Astrocyte (in vitro differentiated cells and primary cell): ENCODE measurements around the gene COG3. TPM values are rescaled to one million over a fixed set of nuclear protein-coding genes. Genes with fewer than 3 reads are reported as not detected.

Experiments used
- DNase-seq: peaks from one replicate; pipeline ENCODE4 v3.0.0-alpha.2; 2010; ENCODE audit warnings: low read depth
- FAIRE-seq: peaks from 2 replicates; lab custom pipeline; 2011; peaks lifted over from hg19 to GRCh38; lab: Jason Lieb, UNC
- H2AFZ ChIP-seq: 2 replicates; pipeline ENCODE4 v1.6.0; 2012; ENCODE audit warnings: low read depth, low read length, inconsistent platforms
- H3K27ac ChIP-seq: 2 replicates; pipeline ENCODE4 v1.5.1; 2011; ENCODE audit warnings: low read depth, low read length, inconsistent platforms
- H3K27me3 ChIP-seq: 2 replicates; pipeline ENCODE4 v1.6.0; 2011; ENCODE audit warnings: low read length, inconsistent platforms; ENCODE audit not compliant: insufficient read depth
- H3K36me3 ChIP-seq: 2 replicates; pipeline ENCODE4 v1.5.1; 2011; ENCODE audit warnings: low read length, inconsistent platforms; ENCODE audit not compliant: insufficient read depth
- H3K4me1 ChIP-seq: 2 replicates; pipeline ENCODE4 v1.5.1; 2011; ENCODE audit warnings: low read length, inconsistent platforms; ENCODE audit not compliant: insufficient read depth
- H3K4me2 ChIP-seq: 2 replicates; pipeline ENCODE4 v1.6.0; 2012; ENCODE audit warnings: low read length, inconsistent platforms
- H3K4me3 ChIP-seq: 2 replicates; pipeline ENCODE4 v1.5.1; 2011; ENCODE audit warnings: low read depth, mild to moderate bottlenecking, low read length, inconsistent platforms; ENCODE audit not compliant: insufficient read depth
- H3K79me2 ChIP-seq: 2 replicates; pipeline ENCODE4 v1.6.0; 2012; ENCODE audit warnings: mild to moderate bottlenecking, low read length, inconsistent platforms; ENCODE audit not compliant: insufficient read depth
- H3K9ac ChIP-seq: 2 replicates; pipeline ENCODE4 v1.6.0; 2012; ENCODE audit warnings: mild to moderate bottlenecking, low read length, inconsistent platforms
- H3K9me3 ChIP-seq: 2 replicates; pipeline ENCODE4 v1.5.1; 2012; ENCODE audit warnings: low read depth, mild to moderate bottlenecking, low read length, inconsistent platforms; ENCODE audit not compliant: insufficient read depth
- H4K20me1 ChIP-seq: 2 replicates; pipeline ENCODE4 v1.6.0; 2012; ENCODE audit warnings: low read length, inconsistent platforms; ENCODE audit not compliant: insufficient read depth
- H3K27ac Mint-ChIP-seq: one replicate; pipeline ENCODE4 v1.8.0; 2021; ENCODE audit warnings: mild to moderate bottlenecking, mixed read lengths; ENCODE audit not compliant: unreplicated experiment
- H3K27me3 Mint-ChIP-seq: one replicate; pipeline ENCODE4 v1.8.0; 2021; ENCODE audit warnings: low read depth, mixed read lengths; ENCODE audit not compliant: unreplicated experiment
- H3K36me3 Mint-ChIP-seq: one replicate; pipeline ENCODE4 v1.8.0; 2021; ENCODE audit warnings: low read depth, mixed read lengths; ENCODE audit not compliant: unreplicated experiment
- H3K4me1 Mint-ChIP-seq: one replicate; pipeline ENCODE4 v1.8.0; 2021; ENCODE audit warnings: low read depth, mixed read lengths; ENCODE audit not compliant: unreplicated experiment
- H3K4me3 Mint-ChIP-seq: one replicate; pipeline ENCODE4 v1.8.0; 2021; ENCODE audit warnings: mild to moderate bottlenecking, moderate library complexity, mixed read lengths; ENCODE audit not compliant: unreplicated experiment
- H3K9me3 Mint-ChIP-seq: one replicate; pipeline ENCODE4 v1.8.0; 2021; ENCODE audit warnings: mild to moderate bottlenecking, mixed read lengths; ENCODE audit not compliant: unreplicated experiment
- EZH2 ChIP-seq: IDR thresholded peaks from 2 replicates; pipeline ENCODE4 v1.6.1; 2012; ENCODE audit warnings: mild to moderate bottlenecking, low read length, inconsistent platforms; ENCODE audit not compliant: insufficient read depth
- total RNA-seq: library from RNA; stranded (reverse); gene quantifications from 2 replicates; pipeline ENCODE4 v1.2.1, GENCODE V29; 2021
- TF ChIP-seq, protein P1 (sequence below): IDR thresholded peaks from 2 replicates; pipeline ENCODE4 v1.5.1; 2011; ENCODE audit warnings: low read depth, mild to moderate bottlenecking, inconsistent platforms, low read length, moderate library complexity; ENCODE audit not compliant: insufficient read depth

The COG3 gene
- total RNA-seq, 1 donor from 2014 or later = 24.9 TPM

DNA sequence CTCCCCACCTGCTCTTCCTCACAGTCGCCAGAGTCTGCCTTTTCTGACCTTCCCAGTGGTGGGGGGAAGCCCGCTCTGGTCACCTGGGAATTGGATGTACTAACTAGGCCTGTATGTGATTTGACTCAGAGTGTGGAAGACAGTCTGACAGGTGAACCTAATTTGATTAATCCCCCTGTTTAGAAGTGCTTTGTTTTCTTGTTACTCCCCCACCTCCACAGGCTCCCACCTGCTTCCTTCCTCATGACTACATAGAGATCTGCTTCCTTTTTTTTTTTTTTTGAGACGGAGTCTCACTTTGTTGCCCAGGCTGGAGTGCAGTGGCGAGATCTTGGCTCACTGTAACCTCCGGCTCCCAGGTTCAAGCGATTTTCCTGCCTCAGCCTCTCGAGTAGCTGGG is 44.0 kb downstream of the COG3 start:
- peaks cover 57% of the 10 kb centered on the region for H4K20me1 ChIP-seq
- no peak overlapping the region for H3K27ac ChIP-seq
- DNase-seq (no peak), FAIRE-seq (no peak)
- H3K4me2 ChIP-seq = no peak overlapping the region
- Mint-ChIP-seq H3K27me3 (no peaks in the 10 kb centered on the region), H3K27ac (no peak overlapping the region), H3K4me3 (no peak overlapping the region), H3K36me3 (peaks cover 28% of the 10 kb centered on the region), H3K9me3 (no peaks in the 10 kb centered on the region), H3K4me1 (peaks cover 3% of the 10 kb centered on the region)
- H3K9ac ChIP-seq = no peak overlapping the region
- peaks cover 36% of the 10 kb centered on the region for H3K36me3 ChIP-seq
- no peaks in the 10 kb centered on the region for H3K4me1 ChIP-seq
- no peak overlapping the region for H2AFZ ChIP-seq
- TF ChIP-seq EZH2 = no peak
- TF ChIP-seq, protein P1, sequence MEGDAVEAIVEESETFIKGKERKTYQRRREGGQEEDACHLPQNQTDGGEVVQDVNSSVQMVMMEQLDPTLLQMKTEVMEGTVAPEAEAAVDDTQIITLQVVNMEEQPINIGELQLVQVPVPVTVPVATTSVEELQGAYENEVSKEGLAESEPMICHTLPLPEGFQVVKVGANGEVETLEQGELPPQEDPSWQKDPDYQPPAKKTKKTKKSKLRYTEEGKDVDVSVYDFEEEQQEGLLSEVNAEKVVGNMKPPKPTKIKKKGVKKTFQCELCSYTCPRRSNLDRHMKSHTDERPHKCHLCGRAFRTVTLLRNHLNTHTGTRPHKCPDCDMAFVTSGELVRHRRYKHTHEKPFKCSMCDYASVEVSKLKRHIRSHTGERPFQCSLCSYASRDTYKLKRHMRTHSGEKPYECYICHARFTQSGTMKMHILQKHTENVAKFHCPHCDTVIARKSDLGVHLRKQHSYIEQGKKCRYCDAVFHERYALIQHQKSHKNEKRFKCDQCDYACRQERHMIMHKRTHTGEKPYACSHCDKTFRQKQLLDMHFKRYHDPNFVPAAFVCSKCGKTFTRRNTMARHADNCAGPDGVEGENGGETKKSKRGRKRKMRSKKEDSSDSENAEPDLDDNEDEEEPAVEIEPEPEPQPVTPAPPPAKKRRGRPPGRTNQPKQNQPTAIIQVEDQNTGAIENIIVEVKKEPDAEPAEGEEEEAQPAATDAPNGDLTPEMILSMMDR = no peak
- H3K79me2 ChIP-seq = peaks cover 5% of the 10 kb centered on the region
- no peaks in the 10 kb centered on the region for H3K27me3 ChIP-seq
- no peaks in the 10 kb centered on the region for H3K9me3 ChIP-seq
- H3K4me3 ChIP-seq = no peak overlapping the region

DNA sequence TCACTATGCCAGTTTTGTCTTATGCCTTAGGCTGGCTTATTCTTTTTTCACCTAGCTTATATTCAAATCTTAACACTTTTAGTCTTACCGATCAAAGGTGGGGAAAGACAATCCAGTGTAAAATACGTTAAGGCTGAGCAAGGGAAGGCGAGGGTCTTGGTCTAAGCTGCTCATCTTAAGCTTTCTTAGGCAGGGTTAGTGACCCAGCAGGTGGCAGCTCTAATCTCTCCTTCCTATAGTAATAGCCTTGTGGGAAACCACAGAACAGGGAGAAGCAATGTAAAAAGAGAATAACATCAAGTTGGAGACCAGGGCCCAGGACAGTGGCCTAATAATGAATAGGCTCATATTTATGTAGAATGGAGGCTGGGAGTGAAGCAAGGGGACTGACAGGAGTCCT is 45.9 kb downstream of the COG3 start:
- H3K4me1 Mint-ChIP-seq = peaks cover 3% of the 10 kb centered on the region
- no peaks in the 10 kb centered on the region for H3K4me1 ChIP-seq

More for the DNA sequence above, 45.9 kb downstream of the COG3 start:
- peaks cover 35% of the 10 kb centered on the region for H3K36me3 ChIP-seq
- no peak overlapping the region for H2AFZ ChIP-seq
- no peak overlapping the region for H3K27ac ChIP-seq
- H3K4me2 ChIP-seq = no peak overlapping the region
- no peak for FAIRE-seq
- H4K20me1 ChIP-seq = peaks cover 45% of the 10 kb centered on the region
- TF ChIP-seq, protein P1 = no peak
- TF ChIP-seq EZH2 = no peak
- H3K27me3 ChIP-seq = no peaks in the 10 kb centered on the region
- H3K79me2 ChIP-seq = no peaks in the 10 kb centered on the region
- H3K9ac ChIP-seq = no peak overlapping the region
- no peaks in the 10 kb centered on the region for H3K9me3 Mint-ChIP-seq
- DNase-seq = no peak
- peaks cover 23% of the 10 kb centered on the region for H3K36me3 Mint-ChIP-seq
- H3K9me3 ChIP-seq = no peaks in the 10 kb centered on the region
- H3K4me3 ChIP-seq = no peak overlapping the region
- H3K27me3 Mint-ChIP-seq = no peaks in the 10 kb centered on the region
- no peak overlapping the region for H3K27ac Mint-ChIP-seq
- no peak overlapping the region for H3K4me3 Mint-ChIP-seq
